A549 (cell line): Measurements from ENCODE around the gene TSSK2. TPM values are rescaled to one million over a fixed set of nuclear protein-coding genes. Genes with fewer than 3 reads are reported as not detected.
A peak's percentile ranks its signal among the peaks of the same experiment; 100 is the strongest.

Experiments used
- ATAC-seq, 2 experiments: fragments of 200-7000 bp in 1 of 2; fragments of >200 bp in 1 of 2; cut with Nextera tagmentation in 1 of 2; cut with Tn5 transposase in 1 of 2; 3 replicates each; pipeline versions ENCODE4 v1.8.0 to v1.9.1; 2018 to 2020; ENCODE audit warnings: mild to moderate bottlenecking in 1 of 2, moderate library complexity in 1 of 2
- CTCF ChIA-PET: fragments of 300-600 bp; sonication (Branson Sonifier 250); formaldehyde crosslinking; extraction: SDS; loops from one replicate; lab custom pipeline; 2021; ENCODE audit warnings: antibody characterized with exemption, inconsistent platforms; lab: Yijun Ruan, JAX
- POLR2A ChIA-PET: fragments of 350-600 bp; formaldehyde crosslinking; extraction: SDS; loops from one replicate; lab custom pipeline; 2021; ENCODE audit warnings: antibody characterized with exemption, inconsistent platforms; lab: Yijun Ruan, JAX
- DNase-seq, 2 experiments: peaks; one replicate each; pipeline versions ENCODE4 v3.0.0 to v3.0.0-alpha.2; 2011 to 2016; ENCODE audit warnings: low read depth in 1 of 2, low spot score in 1 of 2
- FAIRE-seq: peaks from 2 replicates; lab custom pipeline; 2011; peaks lifted over from hg19 to GRCh38; lab: Jason Lieb, UNC
- H3K27ac ChIP-seq, 2 experiments: fragments of >200 bp; sonication (Bioruptor Twin); formaldehyde crosslinking; 3 replicates each; pipeline ENCODE4 v1.5.1; 2016 to 2017
- H3K4me1 ChIP-seq: fragments of >200 bp; sonication (Bioruptor Twin); formaldehyde crosslinking; 3 replicates; pipeline ENCODE4 v1.6.1; 2016
- H3K4me2 ChIP-seq: fragments of >200 bp; sonication (Bioruptor Twin); formaldehyde crosslinking; 3 replicates; pipeline ENCODE4 v1.6.1; 2016
- H3K4me3 ChIP-seq: fragments of >200 bp; sonication (Bioruptor Twin); formaldehyde crosslinking; 3 replicates; pipeline ENCODE4 v1.5.1; 2016
- H3K9me3 ChIP-seq: fragments of >200 bp; sonication (Bioruptor Twin); formaldehyde crosslinking; 3 replicates; pipeline ENCODE4 v1.6.1; 2016
- BCL3 ChIP-seq: fragments of >200 bp; sonication (Bioruptor Twin); formaldehyde crosslinking; IDR thresholded peaks from 3 replicates; pipeline ENCODE4 v1.6.1; 2016
- BHLHE40 ChIP-seq: IDR thresholded peaks from 2 replicates; pipeline ENCODE4 v1.6.1; 2012; ENCODE audit warnings: low read depth, low read length, inconsistent platforms
- ELK1 ChIP-seq: fragments of 150-350 bp; IDR thresholded peaks from 2 replicates; pipeline ENCODE4 v1.6.1; 2014; ENCODE audit warnings: low read depth, mild to moderate bottlenecking, low read length
- FOSL2 ChIP-seq, 2 experiments: fragments of 450-650 bp in 1 of 2; fragments of >200 bp in 1 of 2; sonication (Bioruptor Twin) in 1 of 2; formaldehyde crosslinking; IDR thresholded peaks; 2 replicates each; pipeline versions ENCODE4 v1.5.0 to v1.6.1; 2016 to 2020; ENCODE audit warnings: mild to moderate bottlenecking in 1 of 2, moderate library complexity in 1 of 2
- FOXS1 ChIP-seq: fragments of 250-450 bp; sonication (Bioruptor Pico); IDR thresholded peaks from 2 replicates; pipeline ENCODE4 v1.5.0; 2020; ENCODE audit warnings: mild to moderate bottlenecking, moderate library complexity
- HDAC2 ChIP-seq: fragments of 200-600 bp; sonication (generic); IDR thresholded peaks from 2 replicates; pipeline ENCODE4 v1.6.1; 2016
- HMGXB4 ChIP-seq: fragments of 250-450 bp; sonication (Bioruptor Pico); IDR thresholded peaks from 2 replicates; pipeline ENCODE4 v1.5.0; 2021; ENCODE audit warnings: mild to moderate bottlenecking, moderate library complexity, borderline replicate concordance
- HOXA7 ChIP-seq: fragments of 250-450 bp; sonication (Bioruptor Pico); IDR thresholded peaks from 2 replicates; pipeline ENCODE4 v1.5.0; 2020; ENCODE audit warnings: mild to moderate bottlenecking, moderate library complexity
- HOXB13 ChIP-seq: fragments of 250-450 bp; sonication (Bioruptor Pico); IDR thresholded peaks from 2 replicates; pipeline ENCODE4 v1.5.0; 2020; ENCODE audit warnings: low read depth, mild to moderate bottlenecking, moderate library complexity
- HOXB5 ChIP-seq: fragments of 250-450 bp; sonication (Bioruptor Pico); IDR thresholded peaks from 2 replicates; pipeline ENCODE4 v1.5.0; 2020; ENCODE audit warnings: mild to moderate bottlenecking, moderate library complexity
- JUN ChIP-seq, 2 experiments: fragments of >200 bp; sonication (Bioruptor Twin); formaldehyde crosslinking; IDR thresholded peaks; 2 replicates in 1 of 2; 3 replicates in 1 of 2; pipeline ENCODE4 v1.6.1; 2016 to 2017
- JUNB ChIP-seq: fragments of >200 bp; sonication (Bioruptor Twin); formaldehyde crosslinking; IDR thresholded peaks from 2 replicates; pipeline ENCODE4 v1.6.1; 2016
- KDM5A ChIP-seq: fragments of 200-600 bp; sonication (generic); IDR thresholded peaks from 2 replicates; pipeline ENCODE4 v1.6.1; 2016; ENCODE audit warnings: antibody characterized with exemption, mild to moderate bottlenecking
- MAFK ChIP-seq: fragments of 450-650 bp; IDR thresholded peaks from 2 replicates; pipeline ENCODE4 v1.6.1; 2014; ENCODE audit not compliant: partially characterized antibody
- MAX ChIP-seq: IDR thresholded peaks from 2 replicates; pipeline ENCODE4 v1.6.1; 2012
- NFE2L2 ChIP-seq: fragments of 150-350 bp; conservative IDR thresholded peaks from 2 replicates; pipeline ENCODE4 v1.6.1; 2014; ENCODE audit warnings: low read length
- PBX3 ChIP-seq: IDR thresholded peaks from 2 replicates; pipeline ENCODE4 v1.6.1; 2012
- POLR2A ChIP-seq: IDR thresholded peaks from 2 replicates; pipeline ENCODE4 v1.6.1; 2012; ENCODE audit warnings: mild to moderate bottlenecking, low read length
- RFX5 ChIP-seq: fragments of 450-650 bp; IDR thresholded peaks from 2 replicates; pipeline ENCODE4 v1.7.1; 2014; ENCODE audit warnings: antibody characterized with exemption, mild to moderate bottlenecking, moderate library complexity
- TFCP2L1 ChIP-seq: fragments of 250-450 bp; sonication (Bioruptor Pico); IDR thresholded peaks from 2 replicates; pipeline ENCODE4 v1.5.0; 2021; ENCODE audit warnings: mild to moderate bottlenecking
- ZSCAN20 ChIP-seq: fragments of 250-450 bp; sonication (Bioruptor Pico); IDR thresholded peaks from 2 replicates; pipeline ENCODE4 v1.8.0; 2022; ENCODE audit warnings: mild to moderate bottlenecking, moderate library complexity
- WGBS: methylation state at CpG from one replicate; pipeline ENCODE4 v1.1.6; 2017; ENCODE audit errors: missing lambda C conversion rate; 5-methylcytosine and 5-hydroxymethylcytosine counted together
- polyA plus RNA-seq, 4 experiments: library from polyadenylated mRNA; depleted of rRNA in 3 of 4; stranded (reverse); fragments of >200 nt; fragmentation: RNase III in 1 of 4; extraction: RNeasy Plus Mini Kit Qiagen cat#74134 plus additional on column Dnase treatment in 1 of 4; gene quantifications; 2 replicates in 3 of 4; 3 replicates in 1 of 4; pipeline ENCODE4 v1.2.3, GENCODE V29; 2011 to 2017

Gene TSSK2
- polyA plus RNA-seq, 2 of the 4 experiments (the other 2 are of a cell fraction), result not detected

- TF ChIP-seq PBX3 (no peak), FOSL2 (IDR thresholded peaks at IDR 0.05) (no peak), FOSL2 (CRISPR knock-in tag; IDR thresholded peaks at IDR 0.05) (no peak), HOXB13 (no peak), JUNB (no peak), POLR2A (peak; percentile 31), ZSCAN20 (no peak), RFX5 (no peak), BHLHE40 (no peak), HOXB5 (CRISPR knock-in tag) (no peak), HOXA7 (CRISPR knock-in tag) (no peak), JUN (IDR thresholded peaks at IDR 0.05) (peak in 1 of 2 experiments; percentile 73; a peak in 1 of 5 replicates)
Measured at GRCh38 chr22:19178065-19178656, 47.1 kb downstream of the TSSK2 start (continued).

GRCh38 chr22:19178657-19179496 lies 47.8 kb downstream of the TSSK2 start, which contains the start of gene SLC25A1:
Gene SLC25A1, minus strand, starts transcription at chr22:19178736. Its CDS starts 63 bp downstream, at chr22:19178673.
- FAIRE-seq (no peak), ATAC-seq (peak; percentile 69 to 86), DNase-seq (peak; percentile 72 to 83)
- ChIA-PET CTCF (interaction anchor here (0.8 to 2.4 kb wide), 14 partner anchors 12 to 451 kb away, joined by 3 to 24 read pairs (median 4); no protein-coding TSS in a partner anchor), POLR2A (interaction anchor here (0.8 to 1.8 kb wide), 2 partner anchors 35 to 253 kb away, joined by 3 to 5 read pairs; partner anchors contain the start of genes ESS2 and HIRA)
- no peak for TF ChIP-seq RFX5
- no peak for TF ChIP-seq NFE2L2
- peak; percentile 60; the same call in 1 of the 3 replicates for TF ChIP-seq BCL3
- TF ChIP-seq BHLHE40, result no peak
- TF ChIP-seq JUN (IDR thresholded peaks at IDR 0.05), result peak; percentile 29 to 33; a peak in 3 of 5 replicates
- TF ChIP-seq MAFK, result no peak
- no peak for TF ChIP-seq HMGXB4
- no peak for TF ChIP-seq FOXS1
- TF ChIP-seq TFCP2L1 (CRISPR knock-in tag), result peak; percentile 64; the same call in 1 of the 2 replicates
- no peak for TF ChIP-seq HDAC2
- peak; percentile 58; the same call in 1 of the 2 replicates for TF ChIP-seq KDM5A
- TF ChIP-seq MAX, result 0 out of 2 replicates have a peak, but pooled peaks have one; percentile 10
- peak; percentile 59 for TF ChIP-seq POLR2A
- no peak for TF ChIP-seq ELK1
- H3K4me3 ChIP-seq, result peak within 1 kb of the TSS; percentile 80
- no peaks in the 10 kb centered on the region for H3K9me3 ChIP-seq
- H3K4me2 ChIP-seq, result peak within 1 kb of the TSS; percentile 80
- peak within 1 kb of the TSS; percentile 93 to 98 for H3K27ac ChIP-seq
- H3K4me1 ChIP-seq, result peaks cover 35% of the 10 kb centered on the region
- WGBS, result 0% methylated on average over 3 of the region's 86 CpGs
